Osteocyte (in vitro differentiated cells): Measurements from ENCODE around the gene GALNTL6. TPM values are rescaled to one million over a fixed set of nuclear protein-coding genes. Genes with fewer than 3 reads are reported as not detected.

Source experiments
- DNase-seq: peaks from one replicate; pipeline ENCODE4 v3.0.0; 2021; ENCODE audit warnings: mixed read lengths; ENCODE audit not compliant: unreplicated experiment; ENCODE audit errors: extremely low spot score
- H3K27ac Mint-ChIP-seq: one replicate; pipeline ENCODE4 v1.8.0; 2021; ENCODE audit warnings: mild to moderate bottlenecking, mixed read lengths; ENCODE audit not compliant: unreplicated experiment
- H3K27me3 Mint-ChIP-seq: one replicate; pipeline ENCODE4 v1.8.0; 2021; ENCODE audit warnings: mixed read lengths; ENCODE audit not compliant: unreplicated experiment
- H3K36me3 Mint-ChIP-seq: one replicate; pipeline ENCODE4 v1.8.0; 2021; ENCODE audit warnings: mixed read lengths; ENCODE audit not compliant: unreplicated experiment
- H3K4me1 Mint-ChIP-seq: one replicate; pipeline ENCODE4 v1.8.0; 2021; ENCODE audit warnings: mixed read lengths; ENCODE audit not compliant: unreplicated experiment
- H3K4me3 Mint-ChIP-seq: one replicate; pipeline ENCODE4 v1.8.0; 2021; ENCODE audit warnings: mild to moderate bottlenecking, moderate library complexity, mixed read lengths; ENCODE audit not compliant: unreplicated experiment
- H3K9me3 Mint-ChIP-seq: one replicate; pipeline ENCODE4 v1.8.0; 2021; ENCODE audit warnings: mixed read lengths; ENCODE audit not compliant: unreplicated experiment
- CTCF ChIP-seq: fragments of 200-600 bp; sonication (generic); IDR thresholded peaks from 2 replicates; pipeline ENCODE4 v1.5.0; 2021; ENCODE audit warnings: antibody characterized with exemption, mild to moderate bottlenecking, moderate library complexity
- total RNA-seq: library from RNA; stranded (reverse); gene quantifications from 2 replicates; pipeline ENCODE4 v1.2.1, GENCODE V29; 2021

The GALNTL6 gene
- total RNA-seq, 1 donor from 2014 or later, result not detected

- H3K27me3 Mint-ChIP-seq, result peaks cover 4% of the 10 kb centered on the region
- H3K27ac Mint-ChIP-seq, result no peak overlapping the region
- TF ChIP-seq CTCF, result no peak
- H3K36me3 Mint-ChIP-seq, result no peaks in the 10 kb centered on the region
- DNase-seq, result no peak
- no peak overlapping the region for H3K4me3 Mint-ChIP-seq
- no peaks in the 10 kb centered on the region for H3K9me3 Mint-ChIP-seq
- H3K4me1 Mint-ChIP-seq, result no peaks in the 10 kb centered on the region
Measured at GRCh38 chr4:172323288-172323687, 510.1 kb downstream of the GALNTL6 start.

GRCh38 chr4:172344308-172344938, 531.2 kb downstream of the GALNTL6 start:
- H3K9me3 Mint-ChIP-seq, result peaks cover 3% of the 10 kb centered on the region
- no peaks in the 10 kb centered on the region for H3K27me3 Mint-ChIP-seq
- no peaks in the 10 kb centered on the region for H3K4me1 Mint-ChIP-seq
- H3K36me3 Mint-ChIP-seq, result no peaks in the 10 kb centered on the region
- no peak overlapping the region for H3K4me3 Mint-ChIP-seq
- no peak overlapping the region for H3K27ac Mint-ChIP-seq
- DNase-seq, result no peak
- no peak for TF ChIP-seq CTCF

- Mint-ChIP-seq H3K27ac (no peak overlapping the region), H3K4me1 (no peaks in the 10 kb centered on the region), H3K36me3 (no peaks in the 10 kb centered on the region), H3K4me3 (no peak overlapping the region), H3K9me3 (no peaks in the 10 kb centered on the region), H3K27me3 (no peaks in the 10 kb centered on the region)
- no peak for TF ChIP-seq CTCF
- no peak for DNase-seq
Measured at GRCh38 chr4:172348426-172348825, 535.2 kb downstream of the GALNTL6 start.

- H3K4me1 Mint-ChIP-seq, result peaks cover 11% of the 10 kb centered on the region
- H3K9me3 Mint-ChIP-seq, result no peaks in the 10 kb centered on the region
- DNase-seq, result no peak
Measured at GRCh38 chr4:172352356-172352755, 539.2 kb downstream of the GALNTL6 start.

GRCh38 chr4:172356016-172356415, 542.8 kb downstream of the GALNTL6 start:
- Mint-ChIP-seq H3K36me3 (no peaks in the 10 kb centered on the region), H3K4me3 (no peak overlapping the region), H3K27me3 (no peaks in the 10 kb centered on the region), H3K27ac (peak overlapping the region; percentile 57), H3K9me3 (no peaks in the 10 kb centered on the region), H3K4me1 (peaks cover 11% of the 10 kb centered on the region)
- DNase-seq, result no peak
- TF ChIP-seq CTCF, result no peak

More at GRCh38 chr4:172352356-172352755, 539.2 kb downstream of the GALNTL6 start:
- no peak overlapping the region for H3K27ac Mint-ChIP-seq
- TF ChIP-seq CTCF, result no peak
- no peaks in the 10 kb centered on the region for H3K36me3 Mint-ChIP-seq
- H3K4me3 Mint-ChIP-seq, result no peak overlapping the region
- no peaks in the 10 kb centered on the region for H3K27me3 Mint-ChIP-seq
